Measurements from ENCODE around the gene EIF3M. TPM values are rescaled to one million over a fixed set of nuclear protein-coding genes. Genes with fewer than 3 reads are reported as not detected.
"Not testable (repeated sequence)": the region's sequence is repeated elsewhere in the genome, so short reads cannot be mapped to it uniquely, and the experiment has no call there.

Gene EIF3M
- total RNA-seq, 1 experiment from 2014 or later: 372 TPM

- CTCF ChIA-PET: no interaction called here
- Histone ChIP-seq H3K4me1 (no peaks in the 10 kb centered on the region), H3K27me3 (replicated peaks; ENCODE audit: control insufficient read depth, insufficient read depth, low read length) (no peaks in the 10 kb centered on the region), H3K9me3 (peaks cover 1% of the 10 kb centered on the region), H3K36me3 (ENCODE audit: control insufficient read depth, insufficient read depth, low read length) (peaks cover 1% of the 10 kb centered on the region; the same call in 1 of the 2 replicates), H3K4me3 (ENCODE audit: low read depth, low read length) (no peak overlapping the region)
- no peak for TF ChIP-seq CTCF (IDR thresholded peaks at IDR 0.05; ENCODE audit: insufficient read depth in 1 of 2, low read depth in 1 of 2, low read length in 1 of 2, severe bottlenecking in 1 of 2, unreplicated experiment in 1 of 2)
- H3K36me3 Mint-ChIP-seq (ENCODE audit: insufficient read depth, unreplicated experiment): peaks cover 78% of the 10 kb centered on the region
- H3K4me1 Mint-ChIP-seq (ENCODE audit: low read depth, unreplicated experiment): no peaks in the 10 kb centered on the region
- no peaks in the 10 kb centered on the region for H3K27me3 Mint-ChIP-seq (ENCODE audit: insufficient read depth, unreplicated experiment)
- intact Hi-C loops (cut with micrococcal nuclease; ENCODE audit: unreplicated experiment): no loop called here
- peaks cover 7% of the 10 kb centered on the region for H3K9me3 Mint-ChIP-seq (ENCODE audit: unreplicated experiment)
- no peak for DNase-seq
- no TSS peak for BruUV-seq (replicated peaks)
- POLR2A ChIA-PET: no interaction called here
- H3K27ac Mint-ChIP-seq (ENCODE audit: unreplicated experiment): no peak overlapping the region
- H3K4me3 Mint-ChIP-seq (ENCODE audit: unreplicated experiment): no peak overlapping the region
These were observed 19.2 kb downstream of the EIF3M start for GRCh38 chr11:32602657-32603415.

DNA sequence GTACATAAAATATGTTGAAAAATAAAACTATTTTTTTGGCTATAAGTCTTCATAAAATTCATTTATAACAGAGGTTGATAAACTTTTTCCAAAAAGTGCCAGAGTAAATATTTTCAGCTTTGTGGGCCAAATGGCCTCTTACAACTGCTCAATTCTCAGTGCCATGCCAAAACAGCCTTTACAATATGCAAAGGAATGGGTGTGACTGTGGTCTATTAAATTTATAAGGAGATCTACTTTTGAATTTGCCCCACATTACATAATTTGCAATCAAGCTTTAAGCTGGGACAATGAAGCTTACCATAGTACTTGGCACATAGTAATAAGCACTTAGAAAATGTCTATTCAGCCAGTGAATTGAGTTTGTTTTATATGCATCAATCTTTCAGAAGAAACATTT is 22.6 kb downstream of the EIF3M start:
- intact Hi-C loops (cut with micrococcal nuclease; ENCODE audit: unreplicated experiment): no loop called here
- Histone ChIP-seq H3K36me3 (ENCODE audit: control insufficient read depth, insufficient read depth, low read length) (no peaks in the 10 kb centered on the region; the same call in 1 of the 2 replicates), H3K27me3 (replicated peaks; ENCODE audit: control insufficient read depth, insufficient read depth, low read length) (no peaks in the 10 kb centered on the region), H3K4me1 (no peaks in the 10 kb centered on the region), H3K9me3 (peaks cover 7% of the 10 kb centered on the region), H3K4me3 (ENCODE audit: low read depth, low read length) (no peak overlapping the region)
- Mint-ChIP-seq H3K4me1 (ENCODE audit: low read depth, unreplicated experiment) (no peaks in the 10 kb centered on the region), H3K27ac (ENCODE audit: unreplicated experiment) (no peak overlapping the region), H3K9me3 (ENCODE audit: unreplicated experiment) (peaks cover 28% of the 10 kb centered on the region), H3K27me3 (ENCODE audit: insufficient read depth, unreplicated experiment) (no peaks in the 10 kb centered on the region), H3K36me3 (ENCODE audit: insufficient read depth, unreplicated experiment) (peaks cover 77% of the 10 kb centered on the region), H3K4me3 (ENCODE audit: unreplicated experiment) (no peak overlapping the region)
- POLR2A ChIA-PET: no interaction called here
- TF ChIP-seq CTCF (IDR thresholded peaks at IDR 0.05; ENCODE audit: insufficient read depth in 1 of 2, low read depth in 1 of 2, low read length in 1 of 2, severe bottlenecking in 1 of 2, unreplicated experiment in 1 of 2): no peak
- BruUV-seq (replicated peaks): no TSS peak
- CTCF ChIA-PET: no interaction called here
- no peak for DNase-seq

- intact Hi-C loops (cut with micrococcal nuclease; ENCODE audit: unreplicated experiment); H3K27me3 Mint-ChIP-seq (ENCODE audit: insufficient read depth, unreplicated experiment); H3K4me3 ChIP-seq (ENCODE audit: low read depth, low read length); H3K27ac Mint-ChIP-seq (ENCODE audit: unreplicated experiment); CTCF ChIA-PET; H3K27me3 ChIP-seq (replicated peaks; ENCODE audit: control insufficient read depth, insufficient read depth, low read length); H3K4me1 ChIP-seq; POLR2A ChIA-PET; H3K36me3 ChIP-seq (ENCODE audit: control insufficient read depth, insufficient read depth, low read length); H3K4me3 Mint-ChIP-seq (ENCODE audit: unreplicated experiment); BruUV-seq (replicated peaks); DNase-seq; H3K9me3 ChIP-seq: not testable (repeated sequence)
- Mint-ChIP-seq H3K9me3 (ENCODE audit: unreplicated experiment) (peaks cover 28% of the 10 kb centered on the region), H3K4me1 (ENCODE audit: low read depth, unreplicated experiment) (peaks cover 13% of the 10 kb centered on the region), H3K36me3 (ENCODE audit: insufficient read depth, unreplicated experiment) (peaks cover 52% of the 10 kb centered on the region)
These were observed 25.2 kb downstream of the EIF3M start for GRCh38 chr11:32608826-32609225.

All from Caco-2 (cell line).